Upper lobe of left lung (tissue), 6 donors: ENCODE results near the gene TGFB2. TPM values are rescaled to one million over a fixed set of nuclear protein-coding genes. Genes with fewer than 3 reads are reported as not detected.
A peak's percentile ranks its signal among the peaks of the same experiment; 100 is the strongest.

Source experiments
- ATAC-seq, 2 donors: fragments of 200-7000 bp; cut with Tn5 transposase; one replicate each; pipeline ENCODE4 v1.9.1; 2022; ENCODE audit warnings: mild to moderate bottlenecking in 2 of 2, moderate library complexity in 2 of 2; ENCODE audit not compliant: low FRiP score in 2 of 2
- DNase-seq, 2 donors: peaks; one replicate each; pipeline ENCODE4 v3.0.0-alpha.2; 2019 to 2020
- H3K27ac ChIP-seq, 4 donors: fragments of 200-600 bp; sonication (generic); one replicate each; pipeline ENCODE4 v1.5.1; 2016 to 2019
- H3K27me3 ChIP-seq, 4 donors: fragments of 200-600 bp; sonication (generic); one replicate each; pipeline ENCODE4 v1.5.1; 2017 to 2019
- H3K36me3 ChIP-seq, 4 donors: fragments of 200-600 bp; sonication (generic); one replicate each; pipeline ENCODE4 v1.5.1; 2016 to 2019
- H3K4me1 ChIP-seq, 4 donors: fragments of 200-600 bp; sonication (generic); one replicate each; pipeline ENCODE4 v1.5.1; 2018 to 2019
- H3K4me3 ChIP-seq, 4 donors: fragments of 200-600 bp; sonication (generic); one replicate each; pipeline ENCODE4 v1.5.1; 2017 to 2019; ENCODE audit warnings: mild to moderate bottlenecking in 2 of 4, moderate library complexity in 1 of 4
- H3K9me3 ChIP-seq, 4 donors: fragments of 200-600 bp; sonication (generic); one replicate each; pipeline ENCODE4 v1.5.1; 2018 to 2019
- CTCF ChIP-seq, 6 experiments: fragments of 450-650 bp in 4 of 6; fragments of 200-600 bp in 2 of 6; sonication (generic) in 2 of 6; IDR thresholded peaks; one replicate each; pipeline ENCODE4 v1.5.1; 2016 to 2019; ENCODE audit warnings: antibody characterized with exemption in 6 of 6
- EP300 ChIP-seq, 4 donors: sonication (generic); formaldehyde crosslinking; IDR thresholded peaks; one replicate each; pipeline ENCODE4 v1.5.1; 2017; ENCODE audit warnings: antibody characterized with exemption in 4 of 4, control low read depth in 2 of 4
- POLR2A ChIP-seq, 4 donors: fragments of 450-650 bp; IDR thresholded peaks; one replicate each; pipeline ENCODE4 v1.5.1; 2016 to 2017; ENCODE audit warnings: antibody characterized with exemption in 4 of 4, mild to moderate bottlenecking in 2 of 4
- POLR2AphosphoS5 ChIP-seq, 2 donors: sonication (generic); formaldehyde crosslinking; IDR thresholded peaks; one replicate each; pipeline ENCODE4 v1.5.1; 2017; ENCODE audit warnings: antibody characterized with exemption in 2 of 2
- WGBS, 2 donors: methylation state at CpG; one replicate each; pipeline ENCODE4 v1.1.5; 2017 to 2018; 5-methylcytosine and 5-hydroxymethylcytosine counted together
- total RNA-seq, 6 donors: library from RNA; depleted of rRNA in 4 of 6; stranded (reverse); fragments of >200 nt in 4 of 6; gene quantifications; one replicate each; pipeline versions ENCODE4 v1.1.0 to v1.2.1, GENCODE V29; 2016 to 2021
- donor health status: DM: no; HTN: no; CAD: no; lungs with moderate emphysema.
- donor health status: DM: no; HTN: yes; CAD: no; lungs with severe emphysema.

The TGFB2 gene
- 10 to 100 TPM in 3 of 6 donors, 1 to 10 TPM in 3; 4.2 to 13.7 (median 9.9) TPM for total RNA-seq

- peak within 1 kb of the TSS; percentile 52 to 72 (median 63) for H3K4me3 ChIP-seq
- peak in 1 of 2 donors; percentile 56 for DNase-seq
- TF ChIP-seq EP300 (IDR thresholded peaks at IDR 0.05) (no peak), POLR2A (IDR thresholded peaks at IDR 0.05) (peak in 2 of 4 donors; percentile 52 to 59), POLR2AphosphoS5 (IDR thresholded peaks at IDR 0.05) (peak; percentile 52 to 88), CTCF (IDR thresholded peaks at IDR 0.05) (no peak)
- peak; percentile 77 to 78 for ATAC-seq
- no peaks in the 10 kb centered on the region for H3K9me3 ChIP-seq
- peak within 1 kb of the TSS; percentile 73 to 88 (median 82) for H3K27ac ChIP-seq
- H3K4me1 ChIP-seq: peaks cover 0 to 33% (median 9%) of the 10 kb centered on the region in 4 donors
- 4 to 5% methylated on average over 22 of the region's 22 CpGs for WGBS, 2 donors
- no peaks in the 10 kb centered on the region for H3K27me3 ChIP-seq
- no peaks in the 10 kb centered on the region for H3K36me3 ChIP-seq
Observed at GRCh38 chr1:218344814-218345672, at the start of gene TGFB2. TGFB2 (plus strand) TSS chr1:218345336; CDS start chr1:218346702, 1,366 bp downstream.

GRCh38 chr1:218296162-218296561 is 49.0 kb upstream of the TGFB2 start:
- DNase-seq (no peak), ATAC-seq (no peak)
- H3K36me3 ChIP-seq: peaks cover 0 to 9% (median 4%) of the 10 kb centered on the region in 4 donors
- TF ChIP-seq POLR2AphosphoS5 (IDR thresholded peaks at IDR 0.05): no peak
- TF ChIP-seq CTCF (IDR thresholded peaks at IDR 0.05): no peak
- TF ChIP-seq EP300 (IDR thresholded peaks at IDR 0.05): no peak
- TF ChIP-seq POLR2A (IDR thresholded peaks at IDR 0.05): no peak
- H3K27ac ChIP-seq: no peak overlapping the region
- no peaks in the 10 kb centered on the region for H3K27me3 ChIP-seq
- no peak overlapping the region for H3K4me3 ChIP-seq
- 85 to 93% methylated on average over 2 of the region's 2 CpGs for WGBS, 2 donors
- no peaks in the 10 kb centered on the region for H3K9me3 ChIP-seq
- peaks cover 0 to 3% (median 0%) of the 10 kb centered on the region in 4 donors for H3K4me1 ChIP-seq

GRCh38 chr1:218297461-218297860 is 47.7 kb upstream of the TGFB2 start:
- H3K4me1 ChIP-seq: peaks cover 0 to 7% (median 0%) of the 10 kb centered on the region in 4 donors
- no peaks in the 10 kb centered on the region for H3K9me3 ChIP-seq
- DNase-seq (no peak), ATAC-seq (no peak)
- H3K27me3 ChIP-seq: no peaks in the 10 kb centered on the region
- peaks cover 0 to 15% (median 4%) of the 10 kb centered on the region in 4 donors for H3K36me3 ChIP-seq
- TF ChIP-seq CTCF (IDR thresholded peaks at IDR 0.05) (no peak), POLR2A (IDR thresholded peaks at IDR 0.05) (no peak), POLR2AphosphoS5 (IDR thresholded peaks at IDR 0.05) (no peak), EP300 (IDR thresholded peaks at IDR 0.05) (no peak)
- H3K27ac ChIP-seq: no peak overlapping the region
- WGBS, 2 donors: 61 to 68% methylated on average over 2 of the region's 2 CpGs
- no peak overlapping the region for H3K4me3 ChIP-seq

GRCh38 chr1:218297867-218298266 is 47.3 kb upstream of the TGFB2 start:
- H3K27ac ChIP-seq: no peak overlapping the region
- H3K4me3 ChIP-seq: no peak overlapping the region
- no peaks in the 10 kb centered on the region for H3K9me3 ChIP-seq
- peaks cover 0 to 8% (median 0%) of the 10 kb centered on the region in 4 donors for H3K4me1 ChIP-seq
- TF ChIP-seq POLR2AphosphoS5 (IDR thresholded peaks at IDR 0.05) (no peak), EP300 (IDR thresholded peaks at IDR 0.05) (no peak), POLR2A (IDR thresholded peaks at IDR 0.05) (no peak), CTCF (IDR thresholded peaks at IDR 0.05) (no peak)
- peaks cover 0 to 19% (median 4%) of the 10 kb centered on the region in 4 donors for H3K36me3 ChIP-seq
- ATAC-seq (no peak), DNase-seq (no peak)
- 71 to 83% methylated on average over 1 of the region's 1 CpG for WGBS, 2 donors
- no peaks in the 10 kb centered on the region for H3K27me3 ChIP-seq
